Retinal pigment epithelial cell (primary cell): ENCODE measurements around the gene TMEM14B.

Experiments used
- DNase-seq: peaks from one replicate; pipeline ENCODE4 v3.0.0-alpha.2; 2010; ENCODE audit warnings: low read depth
- H3K4me3 ChIP-seq: 2 replicates; pipeline ENCODE4 v1.5.1; 2011; ENCODE audit warnings: mild to moderate bottlenecking, low read length, control low read depth, moderate library complexity
- CTCF ChIP-seq: conservative IDR thresholded peaks from 2 replicates; pipeline ENCODE4 v1.5.1; 2011; ENCODE audit warnings: low read depth, low read length, control low read depth, inconsistent platforms

TMEM14B gene

GRCh38 chr6:10794239-10794638, 46.6 kb downstream of the TMEM14B start:
- TF ChIP-seq CTCF: no peak

GRCh38 chr6:10800810-10801209, 53.2 kb downstream of the TMEM14B start:
- TF ChIP-seq CTCF: no peak
- DNase-seq: peak; percentile 3
- no peak overlapping the region for H3K4me3 ChIP-seq

More at GRCh38 chr6:10794239-10794638, 46.6 kb downstream of the TMEM14B start:
- H3K4me3 ChIP-seq: no peak overlapping the region
- no peak for DNase-seq

DNA sequence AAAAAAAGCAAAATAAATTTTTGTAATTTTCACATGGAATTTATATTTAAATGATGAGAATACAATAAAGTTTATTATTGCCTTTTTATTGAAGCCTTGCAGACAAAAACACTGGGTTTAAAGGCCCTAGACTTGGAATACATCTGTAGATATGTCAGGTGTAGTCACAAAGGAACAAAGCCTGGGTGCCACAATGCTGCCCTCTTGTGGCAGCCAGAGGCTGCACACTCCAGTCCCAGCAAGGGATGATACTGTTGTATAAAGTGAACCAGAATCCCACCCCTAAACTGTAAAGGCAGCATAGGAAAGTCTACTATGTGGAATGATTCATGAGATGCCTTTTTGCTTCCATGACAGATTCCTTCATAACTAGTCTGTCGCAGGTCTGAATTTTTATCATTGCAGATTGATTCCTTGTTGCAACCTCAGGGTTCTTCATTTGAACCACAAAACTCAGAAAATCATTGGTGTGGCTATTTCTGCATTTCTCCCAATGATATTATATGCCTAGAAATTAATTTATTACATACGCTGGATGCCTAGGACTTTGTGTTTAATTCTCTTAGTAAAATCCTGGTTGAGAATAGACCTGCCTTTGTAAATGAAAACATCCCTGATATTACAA, 53.7 kb downstream of the TMEM14B start:
- DNase-seq: peak; percentile 6
- TF ChIP-seq CTCF: peak; percentile 100
- H3K4me3 ChIP-seq: no peak overlapping the region
